ENCODE results near the gene FFAR1. TPM values are rescaled to one million over a fixed set of nuclear protein-coding genes. Genes with fewer than 3 reads are reported as not detected.
A peak's percentile ranks its signal among the peaks of the same experiment; 100 is the strongest.

FFAR1 gene
- 0.12 and 0.18 TPM in 2 replicates for total RNA-seq

GRCh38 chr19:35347171-35347929, at the start of gene FFAR1:
TSS of gene FFAR1 (plus strand) at chr19:35347902. CDS start at chr19:35351552, 3,650 bp downstream.
- H3K27me3 Mint-ChIP-seq (ENCODE audit: insufficient read depth), result peaks cover 4% of the 10 kb centered on the region
- intact Hi-C loops (cut with micrococcal nuclease), result loop anchor here (1.0 to 5.0 kb wide), 6 partner anchors 41 to 205 kb away; partner anchors contain the start of gene FXYD7

GRCh38 chr19:35297922-35298321, 49.8 kb upstream of the FFAR1 start:
- H3K27ac Mint-ChIP-seq, result no peak overlapping the region
- H3K27me3 Mint-ChIP-seq (ENCODE audit: insufficient read depth), result peaks cover 4% of the 10 kb centered on the region
- no peak for DNase-seq (ENCODE audit: low spot score)
- H3K4me3 Mint-ChIP-seq, result no peak overlapping the region
- intact Hi-C loops (cut with micrococcal nuclease), result loop anchor here (2.0 kb wide), 1 partner anchor 49 kb away; the partner anchor contains the start of gene FFAR1
- no peaks in the 10 kb centered on the region for H3K9me3 Mint-ChIP-seq
- no peaks in the 10 kb centered on the region for H3K36me3 Mint-ChIP-seq (ENCODE audit: low read depth)
- no peaks in the 10 kb centered on the region for H3K4me1 Mint-ChIP-seq (ENCODE audit: low read depth)

More at GRCh38 chr19:35347171-35347929, at the start of gene FFAR1:
- peak; percentile 42 for DNase-seq (ENCODE audit: low spot score)
- H3K27ac Mint-ChIP-seq, result peak within 1 kb of the TSS; percentile 99
- no peaks in the 10 kb centered on the region for H3K36me3 Mint-ChIP-seq (ENCODE audit: low read depth)
- H3K9me3 Mint-ChIP-seq, result no peaks in the 10 kb centered on the region
- H3K4me3 Mint-ChIP-seq, result peak within 1 kb of the TSS; percentile 74
- peaks cover 37% of the 10 kb centered on the region for H3K4me1 Mint-ChIP-seq (ENCODE audit: low read depth)

GRCh38 chr19:35298561-35298972, 49.1 kb upstream of the FFAR1 start:
- intact Hi-C loops (cut with micrococcal nuclease), result no loop called here
- Mint-ChIP-seq H3K4me1 (ENCODE audit: low read depth) (no peaks in the 10 kb centered on the region), H3K27me3 (ENCODE audit: insufficient read depth) (peaks cover 4% of the 10 kb centered on the region), H3K9me3 (no peaks in the 10 kb centered on the region), H3K36me3 (ENCODE audit: low read depth) (no peaks in the 10 kb centered on the region), H3K27ac (no peak overlapping the region), H3K4me3 (no peak overlapping the region)
- no peak for DNase-seq (ENCODE audit: low spot score)

GRCh38 chr19:35299523-35300338, 48.0 kb upstream of the FFAR1 start:
- H3K27me3 Mint-ChIP-seq (ENCODE audit: insufficient read depth), result no peaks in the 10 kb centered on the region
- H3K27ac Mint-ChIP-seq, result no peak overlapping the region
- DNase-seq (ENCODE audit: low spot score), result no peak
- H3K9me3 Mint-ChIP-seq, result no peaks in the 10 kb centered on the region
- no peak overlapping the region for H3K4me3 Mint-ChIP-seq
- intact Hi-C loops (cut with micrococcal nuclease), result no loop called here
- H3K4me1 Mint-ChIP-seq (ENCODE audit: low read depth), result no peaks in the 10 kb centered on the region
- no peaks in the 10 kb centered on the region for H3K36me3 Mint-ChIP-seq (ENCODE audit: low read depth)

GRCh38 chr19:35300339-35300649, 47.4 kb upstream of the FFAR1 start:
- intact Hi-C loops (cut with micrococcal nuclease), result no loop called here
- Mint-ChIP-seq H3K4me3 (no peak overlapping the region), H3K4me1 (ENCODE audit: low read depth) (no peaks in the 10 kb centered on the region), H3K27ac (no peak overlapping the region), H3K9me3 (no peaks in the 10 kb centered on the region), H3K27me3 (ENCODE audit: insufficient read depth) (no peaks in the 10 kb centered on the region), H3K36me3 (ENCODE audit: low read depth) (no peaks in the 10 kb centered on the region)
- DNase-seq (ENCODE audit: low spot score), result no peak

- H3K4me1 Mint-ChIP-seq (ENCODE audit: low read depth), result no peaks in the 10 kb centered on the region
- no peaks in the 10 kb centered on the region for H3K27me3 Mint-ChIP-seq (ENCODE audit: insufficient read depth)
- no peaks in the 10 kb centered on the region for H3K36me3 Mint-ChIP-seq (ENCODE audit: low read depth)
- no peaks in the 10 kb centered on the region for H3K9me3 Mint-ChIP-seq
- intact Hi-C loops (cut with micrococcal nuclease), result no loop called here
- no peak for DNase-seq (ENCODE audit: low spot score)
- no peak overlapping the region for H3K27ac Mint-ChIP-seq
- no peak overlapping the region for H3K4me3 Mint-ChIP-seq
These were observed 45.7 kb upstream of the FFAR1 start for GRCh38 chr19:35301961-35302360.

- Mint-ChIP-seq H3K27me3 (ENCODE audit: insufficient read depth) (peaks cover 2% of the 10 kb centered on the region), H3K4me1 (ENCODE audit: low read depth) (no peaks in the 10 kb centered on the region), H3K27ac (no peak overlapping the region), H3K9me3 (no peaks in the 10 kb centered on the region), H3K36me3 (ENCODE audit: low read depth) (no peaks in the 10 kb centered on the region), H3K4me3 (no peak overlapping the region)
- intact Hi-C loops (cut with micrococcal nuclease), result no loop called here
- DNase-seq (ENCODE audit: low spot score), result no peak
These were observed 45.3 kb upstream of the FFAR1 start for GRCh38 chr19:35302446-35302845.

GRCh38 chr19:35303357-35303915, 44.3 kb upstream of the FFAR1 start:
- intact Hi-C loops (cut with micrococcal nuclease), result no loop called here
- H3K9me3 Mint-ChIP-seq, result no peaks in the 10 kb centered on the region
- peaks cover 2% of the 10 kb centered on the region for H3K27me3 Mint-ChIP-seq (ENCODE audit: insufficient read depth)
- no peak for DNase-seq (ENCODE audit: low spot score)
- no peaks in the 10 kb centered on the region for H3K4me1 Mint-ChIP-seq (ENCODE audit: low read depth)
- no peak overlapping the region for H3K4me3 Mint-ChIP-seq
- H3K27ac Mint-ChIP-seq, result no peak overlapping the region
- no peaks in the 10 kb centered on the region for H3K36me3 Mint-ChIP-seq (ENCODE audit: low read depth)

GRCh38 chr19:35304036-35304435, 43.7 kb upstream of the FFAR1 start:
- intact Hi-C loops (cut with micrococcal nuclease), result no loop called here
- DNase-seq (ENCODE audit: low spot score), result no peak
- Mint-ChIP-seq H3K27ac (no peak overlapping the region), H3K9me3 (no peaks in the 10 kb centered on the region), H3K4me1 (ENCODE audit: low read depth) (no peaks in the 10 kb centered on the region), H3K27me3 (ENCODE audit: insufficient read depth) (peaks cover 2% of the 10 kb centered on the region), H3K36me3 (ENCODE audit: low read depth) (no peaks in the 10 kb centered on the region), H3K4me3 (no peak overlapping the region)

GRCh38 chr19:35305181-35305580, 42.5 kb upstream of the FFAR1 start:
- intact Hi-C loops (cut with micrococcal nuclease), result loop anchor here (5.0 kb wide), 1 partner anchor 162 kb away; no protein-coding TSS in a partner anchor
- DNase-seq (ENCODE audit: low spot score), result no peak
- Mint-ChIP-seq H3K4me1 (ENCODE audit: low read depth) (no peaks in the 10 kb centered on the region), H3K36me3 (ENCODE audit: low read depth) (no peaks in the 10 kb centered on the region), H3K27me3 (ENCODE audit: insufficient read depth) (peaks cover 2% of the 10 kb centered on the region), H3K27ac (no peak overlapping the region), H3K9me3 (no peaks in the 10 kb centered on the region), H3K4me3 (no peak overlapping the region)

- intact Hi-C loops (cut with micrococcal nuclease), result loop anchor here (2.0 to 5.0 kb wide), 2 partner anchors 40 to 161 kb away; partner anchors contain the start of gene FFAR1
- no peaks in the 10 kb centered on the region for H3K4me1 Mint-ChIP-seq (ENCODE audit: low read depth)
- H3K27ac Mint-ChIP-seq, result no peak overlapping the region
- H3K9me3 Mint-ChIP-seq, result no peaks in the 10 kb centered on the region
- no peak for DNase-seq (ENCODE audit: low spot score)
- H3K4me3 Mint-ChIP-seq, result no peak overlapping the region
- no peaks in the 10 kb centered on the region for H3K36me3 Mint-ChIP-seq (ENCODE audit: low read depth)
- peaks cover 2% of the 10 kb centered on the region for H3K27me3 Mint-ChIP-seq (ENCODE audit: insufficient read depth)
These were observed 41.0 kb upstream of the FFAR1 start for GRCh38 chr19:35306473-35307246.

- Mint-ChIP-seq H3K27me3 (ENCODE audit: insufficient read depth) (peaks cover 2% of the 10 kb centered on the region), H3K4me3 (no peak overlapping the region), H3K9me3 (no peaks in the 10 kb centered on the region), H3K4me1 (ENCODE audit: low read depth) (no peaks in the 10 kb centered on the region), H3K27ac (no peak overlapping the region), H3K36me3 (ENCODE audit: low read depth) (no peaks in the 10 kb centered on the region)
- no peak for DNase-seq (ENCODE audit: low spot score)
- intact Hi-C loops (cut with micrococcal nuclease), result loop anchor here (2.0 to 5.0 kb wide), 2 partner anchors 39 to 159 kb away; partner anchors contain the start of gene FFAR1
These were observed 39.8 kb upstream of the FFAR1 start for GRCh38 chr19:35307931-35308330.
